Neutrophil (primary cell): Measurements from ENCODE around the gene C1orf210.

ENCODE experiments used
- H3K27ac ChIP-seq: fragments of 200-600 bp; sonication (generic); 2 replicates; pipeline ENCODE4 v1.5.1; 2016; ENCODE audit warnings: mild to moderate bottlenecking, moderate library complexity
- H3K27me3 ChIP-seq: fragments of 200-600 bp; sonication (generic); 2 replicates; pipeline ENCODE4 v1.6.0; 2016; ENCODE audit warnings: mild to moderate bottlenecking
- H3K36me3 ChIP-seq: fragments of 200-600 bp; sonication (generic); 2 replicates; pipeline ENCODE4 v1.5.1; 2017
- H3K4me1 ChIP-seq, 2 experiments: fragments of 200-600 bp in 1 of 2; sonication (generic) in 1 of 2; 1 replicate in 1 of 2; 2 replicates in 1 of 2; pipeline versions ENCODE4 v1.5.1 to v1.6.1; 2013 to 2016; ENCODE audit warnings: low read depth in 1 of 2, low read length in 1 of 2, mild to moderate bottlenecking in 1 of 2, moderate library complexity in 1 of 2; ENCODE audit not compliant: control insufficient read depth in 1 of 2, insufficient read depth in 1 of 2
- H3K4me3 ChIP-seq, 2 experiments: fragments of 200-600 bp in 1 of 2; sonication (generic) in 1 of 2; 1 replicate in 1 of 2; 2 replicates in 1 of 2; pipeline ENCODE4 v1.5.1; 2013 to 2016; ENCODE audit warnings: low read depth in 1 of 2, low read length in 1 of 2, mild to moderate bottlenecking in 1 of 2, moderate library complexity in 1 of 2
- H3K9me3 ChIP-seq: fragments of 200-600 bp; sonication (generic); 2 replicates; pipeline ENCODE4 v1.5.1; 2016
- TF ChIP-seq, protein P1 (sequence below): fragments of 200-600 bp; sonication (generic); IDR thresholded peaks from 2 replicates; pipeline ENCODE4 v1.5.1; 2016; ENCODE audit warnings: antibody characterized with exemption

The C1orf210 gene

DNA sequence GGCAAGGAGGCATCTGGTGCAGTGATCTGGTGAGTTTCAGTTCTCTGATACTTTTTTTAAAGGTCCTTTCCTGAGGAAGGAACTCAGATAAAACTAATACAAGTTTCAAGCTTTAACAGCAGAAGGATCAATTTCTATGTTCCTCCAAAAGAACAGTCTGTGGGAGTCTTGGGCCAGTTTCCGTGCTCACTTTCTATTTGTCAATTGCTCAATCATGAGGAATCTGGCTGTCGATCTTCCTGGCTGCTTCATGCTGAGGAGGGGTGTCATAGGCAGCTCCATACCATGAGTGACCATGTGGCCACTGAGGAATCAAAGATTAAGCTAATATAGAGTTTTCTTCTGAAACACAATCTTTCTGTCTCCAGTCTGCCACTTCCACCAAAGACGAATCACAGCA is 27.0 kb downstream of the C1orf210 start:
- H3K9me3 ChIP-seq, result no peaks in the 10 kb centered on the region
- H3K4me3 ChIP-seq, result no peak overlapping the region
- no peaks in the 10 kb centered on the region for H3K36me3 ChIP-seq
- TF ChIP-seq, protein P1, sequence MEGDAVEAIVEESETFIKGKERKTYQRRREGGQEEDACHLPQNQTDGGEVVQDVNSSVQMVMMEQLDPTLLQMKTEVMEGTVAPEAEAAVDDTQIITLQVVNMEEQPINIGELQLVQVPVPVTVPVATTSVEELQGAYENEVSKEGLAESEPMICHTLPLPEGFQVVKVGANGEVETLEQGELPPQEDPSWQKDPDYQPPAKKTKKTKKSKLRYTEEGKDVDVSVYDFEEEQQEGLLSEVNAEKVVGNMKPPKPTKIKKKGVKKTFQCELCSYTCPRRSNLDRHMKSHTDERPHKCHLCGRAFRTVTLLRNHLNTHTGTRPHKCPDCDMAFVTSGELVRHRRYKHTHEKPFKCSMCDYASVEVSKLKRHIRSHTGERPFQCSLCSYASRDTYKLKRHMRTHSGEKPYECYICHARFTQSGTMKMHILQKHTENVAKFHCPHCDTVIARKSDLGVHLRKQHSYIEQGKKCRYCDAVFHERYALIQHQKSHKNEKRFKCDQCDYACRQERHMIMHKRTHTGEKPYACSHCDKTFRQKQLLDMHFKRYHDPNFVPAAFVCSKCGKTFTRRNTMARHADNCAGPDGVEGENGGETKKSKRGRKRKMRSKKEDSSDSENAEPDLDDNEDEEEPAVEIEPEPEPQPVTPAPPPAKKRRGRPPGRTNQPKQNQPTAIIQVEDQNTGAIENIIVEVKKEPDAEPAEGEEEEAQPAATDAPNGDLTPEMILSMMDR, result no peak
- H3K4me1 ChIP-seq, result no peaks in the 10 kb centered on the region
- no peaks in the 10 kb centered on the region for H3K27me3 ChIP-seq
- H3K27ac ChIP-seq, result no peak overlapping the region

DNA sequence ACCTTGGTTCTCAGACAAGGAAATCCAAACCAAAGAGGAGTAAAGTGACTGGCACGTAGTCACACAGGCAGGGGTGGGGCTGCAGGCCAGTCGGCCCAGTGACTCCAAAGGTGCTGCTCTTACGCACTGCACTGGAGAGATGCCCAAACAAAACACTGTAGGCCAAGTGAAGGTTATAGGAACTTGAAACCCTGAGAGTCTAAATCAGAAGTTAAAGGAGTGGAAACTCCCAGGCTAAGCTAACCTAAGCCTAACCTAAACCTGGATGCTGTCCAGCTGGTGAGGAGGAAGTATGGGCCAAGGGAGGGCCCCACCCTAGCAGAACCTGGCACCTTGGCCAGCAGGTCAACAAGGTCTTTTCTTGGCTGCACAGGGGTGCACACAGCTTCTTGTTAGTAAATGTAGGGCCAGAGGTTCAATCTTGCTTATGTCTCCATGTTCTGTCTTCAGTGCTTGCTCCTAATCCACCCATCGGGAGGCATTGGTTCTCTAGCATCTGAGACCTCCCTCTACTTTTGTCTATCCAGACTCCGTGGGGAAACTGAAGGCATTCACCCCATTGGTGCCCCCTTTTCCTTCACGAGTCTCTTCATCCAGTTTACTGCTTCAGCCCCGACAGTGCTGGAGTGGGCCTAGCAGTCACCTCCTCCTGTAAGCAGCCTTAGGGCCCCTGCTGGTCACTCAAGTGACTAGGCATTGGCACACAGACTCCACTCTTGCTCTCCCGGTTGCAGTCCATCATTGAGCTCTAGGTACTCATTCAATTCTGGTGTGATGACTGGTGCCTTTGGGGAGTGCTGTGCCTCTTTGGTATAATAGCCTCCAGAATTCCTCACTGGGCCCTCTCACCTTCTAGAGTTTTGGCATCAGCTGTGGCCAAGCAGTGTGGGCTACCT is 28.5 kb downstream of the C1orf210 start:
- H3K4me1 ChIP-seq, result no peaks in the 10 kb centered on the region
- no peaks in the 10 kb centered on the region for H3K27me3 ChIP-seq
- H3K27ac ChIP-seq, result no peak overlapping the region
- TF ChIP-seq, protein P1, result no peak
- H3K36me3 ChIP-seq, result no peaks in the 10 kb centered on the region
- no peak overlapping the region for H3K4me3 ChIP-seq
- H3K9me3 ChIP-seq, result no peaks in the 10 kb centered on the region

DNA sequence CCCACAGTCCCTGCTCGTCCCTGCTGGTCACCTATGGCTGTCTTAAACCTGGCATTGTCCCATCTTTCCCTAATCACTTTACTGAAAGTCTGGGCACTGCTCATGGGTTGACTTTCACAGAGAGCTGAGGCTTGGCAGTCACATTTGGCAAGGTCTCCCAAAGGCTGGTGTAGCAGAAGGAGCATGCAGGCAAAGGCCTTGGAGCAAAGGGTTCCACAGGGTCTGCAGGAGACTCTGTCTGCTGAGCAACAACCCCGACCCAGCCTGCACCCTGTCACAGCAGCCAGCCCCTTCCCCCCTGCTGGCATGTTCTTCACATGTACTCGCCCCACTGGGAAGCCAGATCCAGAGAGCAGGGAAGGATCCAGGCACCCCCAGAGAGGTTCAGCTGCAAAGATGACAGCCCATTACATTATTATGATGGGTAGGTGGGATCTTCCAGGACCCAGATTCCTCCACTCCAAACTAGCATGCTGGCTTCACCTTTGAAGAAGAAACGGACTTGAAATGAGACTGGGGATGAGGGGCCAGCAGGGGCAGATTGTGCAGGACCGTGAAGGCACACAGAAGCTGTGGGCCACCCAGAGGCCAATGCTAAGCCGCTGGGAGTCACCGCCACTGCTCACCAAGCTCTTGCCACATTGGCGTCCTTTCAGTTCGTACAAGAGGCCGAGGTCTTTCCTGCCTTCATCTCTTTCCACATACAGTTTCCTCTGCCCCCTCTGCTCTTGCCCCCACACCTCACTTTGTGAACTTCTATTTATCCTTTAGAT is 29.8 kb downstream of the C1orf210 start:
- Histone ChIP-seq H3K9me3 (no peaks in the 10 kb centered on the region), H3K36me3 (no peaks in the 10 kb centered on the region), H3K4me1 (no peaks in the 10 kb centered on the region), H3K4me3 (no peak overlapping the region), H3K27me3 (no peaks in the 10 kb centered on the region), H3K27ac (no peak overlapping the region)
- TF ChIP-seq, protein P1, result no peak

DNA sequence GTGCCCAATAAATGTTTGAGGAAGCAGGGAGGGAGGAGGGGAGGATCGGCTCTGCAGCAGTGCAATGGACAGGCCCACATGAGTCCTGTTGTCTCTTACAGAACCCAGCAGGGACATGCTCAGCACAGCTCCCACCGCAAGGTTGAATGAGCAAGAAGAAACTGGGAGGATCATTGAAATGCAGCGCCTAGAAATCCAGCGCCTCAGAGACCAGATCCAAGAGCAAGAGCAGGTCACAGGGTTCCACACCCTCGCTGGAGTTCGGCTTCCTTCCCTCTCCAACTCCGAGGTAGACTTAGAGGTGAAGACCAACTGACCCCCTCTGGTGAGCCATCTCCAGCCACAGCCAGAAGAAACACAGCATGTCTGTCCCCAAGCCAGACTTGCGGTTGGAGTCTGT is 31.5 kb downstream of the C1orf210 start:
- H3K36me3 ChIP-seq, result no peaks in the 10 kb centered on the region
- no peaks in the 10 kb centered on the region for H3K27me3 ChIP-seq
- TF ChIP-seq, protein P1, result no peak

DNA sequence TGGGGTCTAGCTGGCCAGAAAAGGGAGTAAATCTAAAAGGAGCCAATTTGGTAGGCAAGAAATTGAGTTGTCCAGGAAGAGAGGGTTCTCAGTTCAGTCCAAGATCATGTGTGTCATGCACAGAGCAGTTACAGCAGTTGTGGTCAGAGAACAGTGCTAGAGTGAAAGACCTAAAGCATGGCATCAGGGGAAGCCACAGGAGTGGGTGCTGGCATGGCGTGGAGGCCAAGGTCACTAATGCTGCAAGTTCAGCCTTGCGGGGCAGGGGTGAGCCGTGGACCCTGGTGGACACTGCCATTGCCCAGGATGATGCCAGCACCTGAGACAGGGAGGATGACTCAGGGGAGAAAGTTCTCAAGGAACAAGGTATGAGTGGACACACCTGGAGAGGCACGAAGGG is 32.2 kb downstream of the C1orf210 start:
- Histone ChIP-seq H3K4me1 (no peaks in the 10 kb centered on the region), H3K27me3 (no peaks in the 10 kb centered on the region)
- TF ChIP-seq, protein P1, result no peak

More for the DNA sequence above, 31.5 kb downstream of the C1orf210 start:
- no peaks in the 10 kb centered on the region for H3K4me1 ChIP-seq
- no peak overlapping the region for H3K4me3 ChIP-seq
- H3K27ac ChIP-seq, result no peak overlapping the region
- H3K9me3 ChIP-seq, result no peaks in the 10 kb centered on the region

More for the DNA sequence above, 32.2 kb downstream of the C1orf210 start:
- Histone ChIP-seq H3K9me3 (no peaks in the 10 kb centered on the region), H3K27ac (no peak overlapping the region), H3K36me3 (no peaks in the 10 kb centered on the region), H3K4me3 (no peak overlapping the region)
